PC-9 (cell line): ENCODE measurements around the gene CDADC1. TPM values are rescaled to one million over a fixed set of nuclear protein-coding genes. Genes with fewer than 3 reads are reported as not detected.

ENCODE experiments used
- BruUV-seq: library from RNA; stranded (reverse); fragments of 400-500 nt; replicated peaks from 2 replicates; lab custom pipeline; 2021; lab: Mats Ljungman, UMichigan
- CTCF ChIA-PET: fragments of 300-600 bp; sonication (Branson Sonifier 250); formaldehyde crosslinking; loops from one replicate; lab custom pipeline; 2022; ENCODE audit warnings: antibody characterized with exemption; lab: Charles Lee
- POLR2A ChIA-PET: fragments of 300-600 bp; sonication (Branson Sonifier 250); formaldehyde crosslinking; loops from one replicate; lab custom pipeline; 2022; ENCODE audit warnings: antibody characterized with exemption; ENCODE audit not compliant: unreplicated experiment; lab: Charles Lee
- DNase-seq, 2 experiments: peaks; one replicate each; pipeline versions ENCODE4 v3.0.0 to v3.0.0-alpha.2; 2015 to 2022; ENCODE audit warnings: mixed read lengths in 1 of 2
- H2AFZ ChIP-seq: fragments of 200-600 bp; sonication (generic); 2 replicates; pipeline ENCODE4 v1.8.1; 2017; ENCODE audit warnings: antibody characterized with exemption
- H3F3A ChIP-seq: fragments of 200-600 bp; sonication (generic); 2 replicates; pipeline ENCODE4 v1.8.1; 2017; ENCODE audit warnings: antibody characterized with exemption, mild to moderate bottlenecking, low read depth; ENCODE audit not compliant: insufficient read depth
- H3K27ac ChIP-seq: fragments of 200-600 bp; sonication (generic); 2 replicates; pipeline ENCODE4 v1.6.1; 2016; ENCODE audit warnings: mixed run types
- H3K27me3 ChIP-seq: fragments of 200-600 bp; sonication (generic); 2 replicates; pipeline ENCODE4 v1.6.1; 2016; ENCODE audit warnings: low read depth, mixed run types; ENCODE audit not compliant: insufficient read depth
- H3K36me3 ChIP-seq: fragments of 200-600 bp; sonication (generic); 2 replicates; pipeline ENCODE4 v1.6.1; 2016; ENCODE audit warnings: low read depth, mixed run types
- H3K4me1 ChIP-seq: fragments of 200-600 bp; sonication (generic); replicated peaks from 2 replicates; pipeline ENCODE4 v1.6.1; 2016; ENCODE audit warnings: mixed run types; ENCODE audit not compliant: insufficient read depth
- H3K4me2 ChIP-seq: fragments of 200-600 bp; sonication (generic); 2 replicates; pipeline ENCODE4 v1.6.1; 2017; ENCODE audit warnings: mixed run types
- H3K4me3 ChIP-seq: fragments of 200-600 bp; sonication (generic); 2 replicates; pipeline ENCODE4 v1.6.1; 2016; ENCODE audit warnings: mixed run types
- H3K79me2 ChIP-seq: fragments of 200-600 bp; sonication (generic); 2 replicates; pipeline ENCODE4 v1.6.1; 2017; ENCODE audit warnings: low read depth, mixed run types
- H3K9me2 ChIP-seq: fragments of 200-600 bp; sonication (generic); 2 replicates; pipeline ENCODE4 v1.8.1; 2017; ENCODE audit warnings: mild to moderate bottlenecking; ENCODE audit not compliant: insufficient read depth
- H3K9me3 ChIP-seq: fragments of 200-600 bp; sonication (generic); 2 replicates; pipeline ENCODE4 v1.8.1; 2016; ENCODE audit warnings: low read depth; ENCODE audit not compliant: insufficient read depth
- H4K20me1 ChIP-seq: fragments of 200-600 bp; sonication (generic); 2 replicates; pipeline ENCODE4 v1.8.1; 2017; ENCODE audit not compliant: insufficient read depth
- EZH2 ChIP-seq: fragments of 200-600 bp; sonication (generic); IDR thresholded peaks from 2 replicates; pipeline ENCODE4 v1.8.0; 2017; ENCODE audit warnings: antibody characterized with exemption, low read depth
- intact Hi-C: fragments of 100-400 bp; cut with micrococcal nuclease; formaldehyde crosslinking; loops from one replicate; pipeline ENCODE4 v1.10.0; 2022; ENCODE audit not compliant: unreplicated experiment
- total RNA-seq: library from RNA; stranded (reverse); gene quantifications from 2 replicates; pipeline ENCODE4 v1.2.3, GENCODE V29; 2021
- TF ChIP-seq, protein P1 (sequence below): fragments of 200-600 bp; sonication (generic); conservative IDR thresholded peaks from 2 replicates; pipeline ENCODE4 v1.6.1; 2017; ENCODE audit warnings: mixed run types, antibody characterized with exemption, mild to moderate bottlenecking, moderate library complexity

Gene CDADC1
- total RNA-seq, 1 experiment from 2014 or later: 12.4 TPM

DNA sequence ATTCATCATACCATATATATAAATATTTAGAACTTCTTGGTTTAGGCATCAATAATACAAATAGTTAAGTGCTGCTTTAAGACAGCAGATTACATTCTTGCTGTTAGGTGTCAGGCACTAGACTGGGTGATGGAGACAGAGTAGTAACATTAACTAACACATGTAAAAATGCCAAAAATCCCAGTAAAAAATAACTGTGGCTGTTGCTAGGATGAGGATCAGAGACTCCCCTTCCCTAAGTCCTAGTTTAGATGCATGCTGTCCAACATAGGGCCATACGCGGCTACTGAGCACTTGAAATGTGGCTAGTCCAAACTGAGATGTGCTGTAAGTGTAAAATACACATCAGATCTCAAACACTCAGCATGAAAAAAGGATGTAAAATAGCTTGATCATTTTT lies 94.7 kb downstream of the CDADC1 start:
- Histone ChIP-seq H3K36me3 (no peaks in the 10 kb centered on the region), H3K9me2 (no peaks in the 10 kb centered on the region), H3K79me2 (no peaks in the 10 kb centered on the region), H3K4me1 (no peaks in the 10 kb centered on the region), H3K9me3 (no peaks in the 10 kb centered on the region), H4K20me1 (no peaks in the 10 kb centered on the region), H3F3A (no peaks in the 10 kb centered on the region), H3K27ac (no peak overlapping the region), H3K27me3 (no peaks in the 10 kb centered on the region), H3K4me2 (no peak overlapping the region), H2AFZ (no peak overlapping the region), H3K4me3 (no peak overlapping the region)
- DNase-seq: no peak
- ChIA-PET CTCF (no interaction called here), POLR2A (no interaction called here)
- no peak for TF ChIP-seq EZH2
- TF ChIP-seq, protein P1, sequence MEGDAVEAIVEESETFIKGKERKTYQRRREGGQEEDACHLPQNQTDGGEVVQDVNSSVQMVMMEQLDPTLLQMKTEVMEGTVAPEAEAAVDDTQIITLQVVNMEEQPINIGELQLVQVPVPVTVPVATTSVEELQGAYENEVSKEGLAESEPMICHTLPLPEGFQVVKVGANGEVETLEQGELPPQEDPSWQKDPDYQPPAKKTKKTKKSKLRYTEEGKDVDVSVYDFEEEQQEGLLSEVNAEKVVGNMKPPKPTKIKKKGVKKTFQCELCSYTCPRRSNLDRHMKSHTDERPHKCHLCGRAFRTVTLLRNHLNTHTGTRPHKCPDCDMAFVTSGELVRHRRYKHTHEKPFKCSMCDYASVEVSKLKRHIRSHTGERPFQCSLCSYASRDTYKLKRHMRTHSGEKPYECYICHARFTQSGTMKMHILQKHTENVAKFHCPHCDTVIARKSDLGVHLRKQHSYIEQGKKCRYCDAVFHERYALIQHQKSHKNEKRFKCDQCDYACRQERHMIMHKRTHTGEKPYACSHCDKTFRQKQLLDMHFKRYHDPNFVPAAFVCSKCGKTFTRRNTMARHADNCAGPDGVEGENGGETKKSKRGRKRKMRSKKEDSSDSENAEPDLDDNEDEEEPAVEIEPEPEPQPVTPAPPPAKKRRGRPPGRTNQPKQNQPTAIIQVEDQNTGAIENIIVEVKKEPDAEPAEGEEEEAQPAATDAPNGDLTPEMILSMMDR: no peak
- BruUV-seq: no TSS peak
- intact Hi-C loops: no loop called here

Other genes starting within 250 kb of the CDADC1 start
- gene MLNR, start 27.6 kb upstream of the CDADC1 start, total RNA-seq: not detected in 2 replicates
- gene CAB39L, start 196.1 kb downstream of the CDADC1 start, total RNA-seq: 10.2 and 10.7 TPM in 2 replicates
- 5.2 and 6.9 TPM in 2 replicates for gene SETDB2, start 196.3 kb downstream of the CDADC1 start, total RNA-seq
- gene PHF11, start 248.0 kb downstream of the CDADC1 start, total RNA-seq: 15.2 and 25.2 TPM in 2 replicates